Measurements from ENCODE around the gene MYO1E. TPM values are rescaled to one million over a fixed set of nuclear protein-coding genes. Genes with fewer than 3 reads are reported as not detected.

The MYO1E gene
- total and polyA plus RNA-seq, 4 donors, result 6.7 to 70.9 (median 21.6) TPM

GRCh38 chr15:59124261-59124660 is 248.4 kb downstream of the MYO1E start (continued):
- TF ChIP-seq CTCF (IDR thresholded peaks at IDR 0.05; ENCODE audit: low read depth, low read length, missing input control) (no peak), ATF3 (IDR thresholded peaks at IDR 0.05) (no peak)

GRCh38 chr15:59120937-59121336 is 251.7 kb downstream of the MYO1E start:
- TF ChIP-seq TAF1 (conservative IDR thresholded peaks at IDR 0.05) (no peak), RAD21 (IDR thresholded peaks at IDR 0.05) (no peak), EGR1 (IDR thresholded peaks at IDR 0.05; ENCODE audit: low read depth in 2 of 2) (no peak), RXRA (IDR thresholded peaks at IDR 0.05) (no peak), HNF4A (conservative IDR thresholded peaks at IDR 0.05) (no peak), GABPA (IDR thresholded peaks at IDR 0.05 in 1 of 2, conservative IDR thresholded peaks at IDR 0.05 in 1 of 2) (no peak), SP1 (IDR thresholded peaks at IDR 0.05) (no peak), ZBTB33 (IDR thresholded peaks at IDR 0.05) (no peak), CTCF (IDR thresholded peaks at IDR 0.05; ENCODE audit: low read depth, low read length, missing input control) (no peak), NR2F2 (IDR thresholded peaks at IDR 0.05) (no peak), HNF4G (IDR thresholded peaks at IDR 0.05) (no peak), ATF3 (IDR thresholded peaks at IDR 0.05) (no peak), FOXA2 (IDR thresholded peaks at IDR 0.05) (no peak), JUND (IDR thresholded peaks at IDR 0.05) (no peak), YY1 (IDR thresholded peaks at IDR 0.05) (no peak), REST (IDR thresholded peaks at IDR 0.05) (no peak), FOXA1 (IDR thresholded peaks at IDR 0.05) (no peak), MAX (IDR thresholded peaks at IDR 0.05) (no peak)
- Histone ChIP-seq H3K9me3 (ENCODE audit: control insufficient read depth in 4 of 4, low read length in 3 of 4) (no peaks in the 10 kb centered on the region), H3K4me1 (ENCODE audit: control insufficient read depth in 4 of 4, insufficient read depth in 4 of 4, low read length in 3 of 4) (no peaks in the 10 kb centered on the region), H3K27ac (ENCODE audit: low read depth in 1 of 2, low read length in 2 of 2) (no peak overlapping the region), H3K9ac (ENCODE audit: low read depth in 1 of 2, low read length in 2 of 2) (no peak overlapping the region), H3K27me3 (ENCODE audit: control insufficient read depth in 4 of 4, insufficient read depth in 4 of 4, low read length in 3 of 4) (no peaks in the 10 kb centered on the region), H3K36me3 (ENCODE audit: control insufficient read depth in 4 of 4, insufficient read depth in 3 of 4, low read depth in 1 of 4, low read length in 3 of 4) (no peaks in the 10 kb centered on the region), H3K4me3 (ENCODE audit: low read depth in 1 of 3, low read length in 3 of 3) (no peak overlapping the region)
- DNase-seq (ENCODE audit: low spot score), result no peak
- 96% methylated on average over 5 of the region's 5 CpGs for WGBS

Measured in liver (tissue), 9 donors.